Measurements from ENCODE around the gene SFRP5. TPM values are rescaled to one million over a fixed set of nuclear protein-coding genes. Genes with fewer than 3 reads are reported as not detected.

Gene SFRP5
- total and polyA plus RNA-seq, 4 donors = 3.6 to 15.1 (median 6.5) TPM

- TF ChIP-seq REST (IDR thresholded peaks at IDR 0.05) (no peak), CTCF (IDR thresholded peaks at IDR 0.05; ENCODE audit: low read depth, low read length, missing input control) (no peak), NR2F2 (IDR thresholded peaks at IDR 0.05) (no peak), JUND (IDR thresholded peaks at IDR 0.05) (no peak), FOXA2 (IDR thresholded peaks at IDR 0.05) (no peak)
These were observed 29.6 kb upstream of the SFRP5 start (continued) for GRCh38 chr10:97801422-97801821.

GRCh38 chr10:97800474-97800873 is 28.7 kb upstream of the SFRP5 start:
- H3K27ac ChIP-seq (ENCODE audit: low read depth in 1 of 2, low read length in 2 of 2) = no peak overlapping the region
- no peaks in the 10 kb centered on the region for H3K36me3 ChIP-seq (ENCODE audit: control insufficient read depth in 4 of 4, insufficient read depth in 3 of 4, low read depth in 1 of 4, low read length in 3 of 4)

GRCh38 chr10:97798958-97799610 is 27.3 kb upstream of the SFRP5 start:
- 80% methylated on average over 1 of the region's 1 CpG for WGBS
- Histone ChIP-seq H3K9ac (ENCODE audit: low read depth in 1 of 2, low read length in 2 of 2) (no peak overlapping the region), H3K4me3 (ENCODE audit: low read depth in 1 of 3, low read length in 3 of 3) (no peak overlapping the region), H3K27me3 (ENCODE audit: control insufficient read depth in 4 of 4, insufficient read depth in 4 of 4, low read length in 3 of 4) (peaks cover 0 to 6% (median 0%) of the 10 kb centered on the region in 4 donors), H3K36me3 (ENCODE audit: control insufficient read depth in 4 of 4, insufficient read depth in 3 of 4, low read depth in 1 of 4, low read length in 3 of 4) (no peaks in the 10 kb centered on the region), H3K4me1 (ENCODE audit: control insufficient read depth in 4 of 4, insufficient read depth in 4 of 4, low read length in 3 of 4) (no peaks in the 10 kb centered on the region), H3K9me3 (ENCODE audit: control insufficient read depth in 4 of 4, low read length in 3 of 4) (peaks cover 0 to 6% (median 0%) of the 10 kb centered on the region in 4 donors), H3K27ac (ENCODE audit: low read depth in 1 of 2, low read length in 2 of 2) (no peak overlapping the region)
- DNase-seq (ENCODE audit: low spot score) = no peak
- TF ChIP-seq TAF1 (conservative IDR thresholded peaks at IDR 0.05) = no peak
- no peak for TF ChIP-seq HNF4A (conservative IDR thresholded peaks at IDR 0.05)
- no peak for TF ChIP-seq ATF3 (IDR thresholded peaks at IDR 0.05)
- no peak for TF ChIP-seq EGR1 (IDR thresholded peaks at IDR 0.05; ENCODE audit: low read depth in 2 of 2)
- TF ChIP-seq FOXA2 (IDR thresholded peaks at IDR 0.05) = no peak
- TF ChIP-seq REST (IDR thresholded peaks at IDR 0.05) = no peak
- TF ChIP-seq GABPA (IDR thresholded peaks at IDR 0.05 in 1 of 2, conservative IDR thresholded peaks at IDR 0.05 in 1 of 2) = no peak
- no peak for TF ChIP-seq MAX (IDR thresholded peaks at IDR 0.05)
- no peak for TF ChIP-seq JUND (IDR thresholded peaks at IDR 0.05)
- TF ChIP-seq SP1 (IDR thresholded peaks at IDR 0.05) = no peak
- no peak for TF ChIP-seq HNF4G (IDR thresholded peaks at IDR 0.05)
- TF ChIP-seq YY1 (IDR thresholded peaks at IDR 0.05) = no peak
- TF ChIP-seq FOXA1 (IDR thresholded peaks at IDR 0.05) = no peak
- TF ChIP-seq RXRA (IDR thresholded peaks at IDR 0.05) = no peak
- no peak for TF ChIP-seq CTCF (IDR thresholded peaks at IDR 0.05; ENCODE audit: low read depth, low read length, missing input control)
- no peak for TF ChIP-seq RAD21 (IDR thresholded peaks at IDR 0.05)

More at GRCh38 chr10:97800474-97800873, 28.7 kb upstream of the SFRP5 start:
- Histone ChIP-seq H3K4me3 (ENCODE audit: low read depth in 1 of 3, low read length in 3 of 3) (no peak overlapping the region), H3K27me3 (ENCODE audit: control insufficient read depth in 4 of 4, insufficient read depth in 4 of 4, low read length in 3 of 4) (peaks cover 0 to 6% (median 0%) of the 10 kb centered on the region in 4 donors), H3K4me1 (ENCODE audit: control insufficient read depth in 4 of 4, insufficient read depth in 4 of 4, low read length in 3 of 4) (no peaks in the 10 kb centered on the region), H3K9ac (ENCODE audit: low read depth in 1 of 2, low read length in 2 of 2) (no peak overlapping the region), H3K9me3 (ENCODE audit: control insufficient read depth in 4 of 4, low read length in 3 of 4) (peaks cover 0 to 6% (median 0%) of the 10 kb centered on the region in 4 donors)
- 84% methylated on average over 9 of the region's 9 CpGs for WGBS
- TF ChIP-seq JUND (IDR thresholded peaks at IDR 0.05) (no peak), YY1 (IDR thresholded peaks at IDR 0.05) (no peak), TAF1 (conservative IDR thresholded peaks at IDR 0.05) (no peak), HNF4A (conservative IDR thresholded peaks at IDR 0.05) (no peak), RXRA (IDR thresholded peaks at IDR 0.05) (no peak), FOXA1 (IDR thresholded peaks at IDR 0.05) (no peak), NR2F2 (IDR thresholded peaks at IDR 0.05) (no peak), HNF4G (IDR thresholded peaks at IDR 0.05) (no peak)
- no peak for DNase-seq (ENCODE audit: low spot score)
